HG02981 (cell line): ENCODE data around the gene CDC5L.
"Not testable (repeated sequence)": the region's sequence is repeated elsewhere in the genome, so short reads cannot be mapped to it uniquely, and the experiment has no call there.

ENCODE experiments used
- ATAC-seq: cut with Tn5 transposase; IDR thresholded peaks from one replicate; pipeline ENCODE4 v1.9.1; 2021; ENCODE audit warnings: mild to moderate bottlenecking, moderate library complexity; ENCODE audit not compliant: unreplicated experiment

Gene CDC5L

DNA sequence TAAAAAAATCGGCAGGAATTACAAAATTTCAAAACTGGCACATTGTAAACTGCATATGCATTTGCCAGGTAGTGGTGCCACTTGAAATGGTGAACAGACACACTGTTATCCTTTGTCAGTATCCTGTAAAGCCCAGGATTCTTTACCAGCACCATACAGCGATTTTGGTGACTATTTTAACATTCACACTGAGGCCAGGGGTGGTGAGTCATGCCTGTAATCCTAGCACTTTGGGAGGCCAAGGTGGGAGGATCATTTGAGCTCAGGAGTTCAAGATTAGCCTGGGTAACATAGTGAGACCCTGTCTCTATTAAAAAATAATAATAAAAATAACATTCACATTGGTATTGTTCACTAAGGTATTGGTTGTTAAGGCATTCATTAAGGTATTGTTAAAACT, 61.7 kb downstream of the CDC5L start:
- not testable (repeated sequence) for ATAC-seq

DNA sequence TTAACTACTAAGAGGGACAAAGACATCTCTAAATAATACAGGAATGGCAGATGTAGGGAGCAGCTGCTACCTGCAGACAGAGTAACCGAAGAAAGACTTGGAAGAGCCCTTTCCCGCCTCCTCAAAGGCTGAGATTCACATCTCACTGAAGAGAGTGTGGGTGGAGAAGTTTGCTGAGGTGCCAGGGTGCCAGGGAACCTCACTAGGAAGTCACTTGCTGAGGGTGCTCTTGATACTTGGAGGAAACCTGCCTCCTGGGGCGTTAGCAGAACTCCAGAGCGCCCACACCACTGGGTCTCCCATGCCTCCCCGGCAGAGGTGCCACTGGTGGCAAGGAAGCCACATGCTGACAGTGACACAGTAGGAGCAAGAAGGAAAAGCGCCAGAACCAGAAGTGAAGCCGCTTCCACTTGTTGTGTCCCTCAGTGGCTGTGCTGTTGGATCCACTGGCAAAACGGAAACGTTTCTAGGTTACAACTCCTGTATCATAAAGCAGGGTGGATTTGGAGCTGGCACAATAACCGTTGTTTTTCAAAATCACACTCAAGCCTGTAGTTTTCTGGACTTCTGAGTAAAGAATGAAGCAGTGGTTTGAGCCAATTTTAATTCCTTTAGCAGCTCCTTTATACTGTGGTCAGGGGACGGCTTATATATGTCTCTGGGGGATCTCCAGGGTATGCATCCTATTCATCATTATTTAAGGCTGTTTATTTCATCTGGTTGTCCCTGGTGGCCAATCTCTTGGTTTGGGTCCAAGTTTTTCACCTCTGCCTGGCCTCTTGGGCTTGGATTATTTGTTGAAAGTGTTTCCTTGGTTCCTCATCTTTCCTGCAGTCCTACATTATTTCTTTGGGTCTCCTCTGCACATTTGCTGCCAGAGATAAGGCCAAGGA, 64.5 kb downstream of the CDC5L start:
- no peak for ATAC-seq

- ATAC-seq = no peak
These were observed 65.2 kb downstream of the CDC5L start for GRCh38 chr6:44452725-44453124.

DNA sequence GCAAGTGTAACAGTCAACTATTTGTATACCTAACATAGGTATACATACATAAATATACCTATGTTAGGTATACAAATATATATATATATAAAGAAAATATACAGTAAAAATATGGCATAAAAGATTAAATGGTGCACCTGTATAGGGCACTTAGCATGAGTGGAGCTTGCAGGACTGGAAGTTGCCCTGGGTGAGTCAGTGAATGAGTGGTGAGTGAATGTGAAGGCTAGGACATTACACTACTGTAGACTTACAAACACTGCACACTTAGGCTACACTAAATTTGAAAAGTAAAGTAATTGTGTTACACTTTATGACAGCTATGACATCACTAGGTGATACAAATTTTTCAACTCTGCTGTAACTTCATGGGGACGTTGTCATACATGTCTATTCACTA, 65.6 kb downstream of the CDC5L start:
- no peak for ATAC-seq

DNA sequence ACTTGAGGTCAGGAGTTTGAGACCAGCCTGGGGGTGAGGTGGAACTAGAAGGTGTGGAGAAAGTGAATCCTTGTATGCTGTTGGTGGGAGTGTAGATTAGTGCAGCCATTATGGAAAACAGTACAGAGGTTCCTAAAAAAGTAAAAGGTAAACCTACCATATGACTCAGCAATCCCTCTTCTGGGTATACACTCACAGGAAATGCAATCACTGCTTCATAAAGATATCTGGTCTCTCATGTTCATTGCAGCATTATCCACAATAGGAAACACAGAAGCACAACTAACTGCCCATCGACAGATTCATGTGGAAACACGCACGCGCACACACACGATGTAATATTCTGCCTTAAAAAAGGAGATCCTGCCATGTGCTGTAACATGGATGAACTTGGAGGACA, 66.7 kb downstream of the CDC5L start:
- ATAC-seq = no peak

GRCh38 chr6:44456070-44456965, 68.8 kb downstream of the CDC5L start:
- no peak for ATAC-seq

DNA sequence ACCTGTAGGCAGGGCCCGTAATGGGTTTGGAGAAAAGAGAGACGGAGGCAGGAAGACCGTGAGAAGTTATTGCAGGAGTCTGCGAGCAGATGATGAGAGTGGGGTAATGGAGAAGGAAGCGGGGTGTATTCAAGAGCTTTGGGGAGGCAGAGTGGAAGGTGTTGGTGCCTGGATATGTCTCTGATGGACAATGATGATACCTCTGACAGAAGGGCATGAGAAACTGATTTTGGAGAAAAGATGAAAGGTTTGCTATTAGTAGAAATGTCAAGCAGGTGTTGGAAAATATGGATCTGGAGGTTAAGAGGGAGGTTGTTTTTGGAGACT, 69.4 kb downstream of the CDC5L start:
- ATAC-seq = no peak

GRCh38 chr6:44457596-44457995, 70.1 kb downstream of the CDC5L start:
- ATAC-seq = no peak

- no peak for ATAC-seq
These were observed 71.0 kb downstream of the CDC5L start for GRCh38 chr6:44458551-44458950.

GRCh38 chr6:44462335-44462734, 74.8 kb downstream of the CDC5L start:
- no peak for ATAC-seq

DNA sequence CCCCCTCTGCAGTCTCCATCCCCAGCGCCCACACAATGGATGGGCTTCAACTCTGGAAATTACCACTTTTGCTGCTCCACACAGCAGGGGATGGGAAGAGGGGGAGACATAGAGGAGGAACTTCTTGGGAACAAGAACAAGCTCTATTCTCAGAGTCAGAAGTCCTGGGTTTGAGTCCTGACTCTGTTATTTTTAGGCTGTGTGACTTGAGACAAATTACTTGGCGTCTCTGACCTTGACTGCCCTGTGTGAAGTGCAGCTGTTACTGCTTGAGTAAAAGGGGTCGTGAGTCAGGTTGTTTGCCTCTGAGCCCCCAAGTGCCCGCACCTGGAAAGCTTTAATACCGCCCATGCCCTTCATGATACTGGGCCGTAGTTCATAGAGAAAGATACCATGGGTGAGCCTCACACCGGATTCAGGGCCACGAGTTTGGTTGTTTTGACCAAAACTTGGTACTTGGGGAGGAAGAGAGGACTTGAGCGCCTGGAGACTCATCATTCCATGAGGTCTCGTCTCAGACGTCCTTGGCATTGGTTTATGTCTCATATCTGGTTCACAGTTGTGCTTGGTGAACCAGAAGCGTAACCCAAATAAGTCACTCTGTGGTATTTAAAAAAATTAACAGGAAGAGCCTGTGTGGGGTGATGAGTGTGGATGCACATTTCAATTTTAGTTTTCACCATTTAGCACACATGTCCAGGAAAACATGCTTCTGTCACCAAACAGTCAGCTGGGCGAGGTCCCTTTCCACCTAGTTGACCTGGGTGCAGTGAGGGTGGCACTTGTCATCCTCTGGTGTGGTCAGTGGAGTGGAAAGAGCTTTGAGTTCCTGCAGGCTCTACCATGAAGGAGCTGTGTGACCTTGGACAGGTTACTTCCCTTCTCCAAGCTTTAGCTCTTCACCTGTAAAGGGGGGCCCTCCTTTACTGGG, 75.6 kb downstream of the CDC5L start:
- no peak for ATAC-seq

DNA sequence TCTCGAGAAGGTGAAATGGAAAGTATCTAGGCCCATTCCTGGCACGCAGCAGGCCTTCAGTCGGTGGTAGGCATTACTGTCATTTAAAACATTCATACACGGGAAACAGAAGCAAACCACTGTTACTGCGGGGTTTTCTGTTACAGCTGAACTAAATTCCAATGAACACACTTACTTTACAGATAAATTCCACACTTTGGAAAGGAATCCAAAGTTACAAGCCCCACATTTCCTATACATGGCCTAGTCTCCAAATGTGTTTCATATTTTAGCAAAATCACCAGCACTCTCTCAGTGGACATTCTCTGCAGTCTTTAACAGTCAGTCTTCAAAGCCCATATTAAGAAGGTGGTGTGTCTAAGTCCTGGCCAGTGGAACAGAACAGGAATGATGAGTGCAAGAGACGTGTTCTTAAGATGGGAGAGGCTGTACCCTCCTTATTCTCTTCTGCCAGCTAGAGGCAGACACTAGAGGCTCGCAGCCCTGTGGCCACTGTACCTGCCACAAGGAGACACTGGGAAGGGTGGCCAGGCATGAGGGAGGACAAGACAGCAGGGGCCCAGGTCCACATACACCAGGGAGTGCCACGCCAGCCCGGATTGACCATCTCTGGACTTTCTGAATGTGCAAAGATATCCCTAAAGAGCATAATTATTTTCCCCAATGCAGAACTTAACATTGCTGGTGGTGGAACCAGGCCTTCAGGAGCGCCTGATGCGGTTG, 76.4 kb downstream of the CDC5L start:
- ATAC-seq = no peak

GRCh38 chr6:44464527-44465310, 77.2 kb downstream of the CDC5L start:
- no peak for ATAC-seq

GRCh38 chr6:44466955-44467354, 79.4 kb downstream of the CDC5L start:
- no peak for ATAC-seq

GRCh38 chr6:44468835-44469234, 81.3 kb downstream of the CDC5L start:
- no peak for ATAC-seq

DNA sequence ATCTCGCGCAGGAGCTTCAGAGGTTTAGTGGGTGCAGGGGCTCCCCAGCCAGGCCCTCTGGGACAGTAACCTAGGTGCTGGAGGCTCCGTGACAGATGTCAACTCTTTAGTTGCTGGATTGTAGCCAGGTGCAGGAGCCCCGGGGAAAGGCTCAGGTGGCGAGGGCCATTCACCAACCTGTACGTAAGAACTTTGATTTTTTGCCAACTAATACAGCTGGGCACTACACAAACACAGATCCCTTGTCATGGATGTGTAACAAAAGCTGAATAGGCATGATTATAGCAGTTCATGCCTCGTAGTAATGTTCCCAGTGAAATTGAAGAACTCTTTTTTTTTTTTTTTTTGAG, 82.6 kb downstream of the CDC5L start:
- ATAC-seq = no peak

- no peak for ATAC-seq
These were observed 83.2 kb downstream of the CDC5L start for GRCh38 chr6:44470746-44471145.

DNA sequence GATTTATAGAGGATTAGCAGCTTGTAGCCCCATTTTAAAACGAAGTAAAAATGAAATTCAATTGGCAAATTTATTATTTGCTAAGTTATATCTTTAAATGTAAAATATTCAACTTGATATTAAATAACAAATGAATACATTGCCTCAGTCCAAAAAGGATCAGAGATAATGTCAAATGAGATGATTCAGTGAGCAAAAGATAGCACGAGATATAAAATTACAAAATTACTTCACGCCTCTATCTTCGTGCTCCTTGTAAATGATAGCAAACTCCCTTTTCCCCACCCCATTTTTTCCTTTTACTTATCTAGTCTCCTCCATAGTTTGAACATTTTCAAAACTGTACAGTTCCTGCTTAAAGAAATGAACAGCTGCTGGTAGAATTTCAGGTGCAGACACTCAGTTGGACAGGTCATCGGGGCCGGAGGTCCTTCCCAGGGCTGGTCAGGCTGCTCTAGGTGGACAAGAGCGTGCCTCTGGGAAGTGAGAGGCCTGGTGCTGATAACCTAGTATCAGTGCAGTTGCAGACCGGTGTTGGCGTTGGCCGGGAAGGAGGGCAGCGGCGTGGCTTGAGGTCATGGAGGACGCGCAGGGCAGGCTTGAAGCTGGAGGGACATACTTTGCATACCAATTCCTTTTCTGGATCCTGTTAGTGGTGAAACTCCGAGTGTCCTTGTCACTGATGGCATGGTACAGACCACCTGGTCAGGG, 83.9 kb downstream of the CDC5L start:
- ATAC-seq = no peak
